Lower lobe of right lung (tissue), 2 donors: Measurements from ENCODE around the gene ACVRL1. TPM values are rescaled to one million over a fixed set of nuclear protein-coding genes. Genes with fewer than 3 reads are reported as not detected.

Experiments used
- ATAC-seq, 2 donors: fragments of 200-7000 bp; cut with Tn5 transposase; one replicate each; pipeline ENCODE4 v1.9.1; 2020 to 2022; ENCODE audit warnings: mild to moderate bottlenecking in 2 of 2, moderate library complexity in 2 of 2
- DNase-seq: peaks from one replicate; pipeline ENCODE4 v3.0.0-alpha.2; 2020
- H3K27ac ChIP-seq: fragments of 200-600 bp; one replicate; pipeline ENCODE4 v1.8.0; 2022
- H3K27me3 ChIP-seq: fragments of 200-600 bp; one replicate; pipeline ENCODE4 v1.8.0; 2022; ENCODE audit warnings: low read depth
- H3K36me3 ChIP-seq: fragments of 200-600 bp; one replicate; pipeline ENCODE4 v1.8.0; 2022; ENCODE audit warnings: mild to moderate bottlenecking
- H3K4me1 ChIP-seq: fragments of 200-600 bp; one replicate; pipeline ENCODE4 v1.8.0; 2022
- H3K4me3 ChIP-seq: fragments of 200-600 bp; one replicate; pipeline ENCODE4 v1.8.0; 2022; ENCODE audit warnings: mild to moderate bottlenecking
- H3K9me3 ChIP-seq: fragments of 200-600 bp; one replicate; pipeline ENCODE4 v1.8.0; 2022
- intact Hi-C: fragments of 100-400 bp; cut with DNase I; formaldehyde crosslinking; loops from one replicate; pipeline ENCODE4 v1.11.0; 2022
- total RNA-seq: library from RNA; stranded (reverse); fragmentation: NEBNext Ultra II Directional; extraction: Animal tissue kit (Norgen Biotek cat#: 25700); gene quantifications from one replicate; pipeline ENCODE4 v1.2.1, GENCODE V29; 2021
- TF ChIP-seq, protein P1 (sequence below): fragments of 200-600 bp; IDR thresholded peaks from one replicate; pipeline ENCODE4 v1.8.0; 2022; ENCODE audit warnings: antibody characterized with exemption, mild to moderate bottlenecking
- donor health status: DM: no; HTN: yes; CAD: no; lungs with severe emphysema.

ACVRL1 gene
- total RNA-seq, 1 donor from 2014 or later, result 242 TPM

- DNase-seq, result no peak
- TF ChIP-seq, protein P1, sequence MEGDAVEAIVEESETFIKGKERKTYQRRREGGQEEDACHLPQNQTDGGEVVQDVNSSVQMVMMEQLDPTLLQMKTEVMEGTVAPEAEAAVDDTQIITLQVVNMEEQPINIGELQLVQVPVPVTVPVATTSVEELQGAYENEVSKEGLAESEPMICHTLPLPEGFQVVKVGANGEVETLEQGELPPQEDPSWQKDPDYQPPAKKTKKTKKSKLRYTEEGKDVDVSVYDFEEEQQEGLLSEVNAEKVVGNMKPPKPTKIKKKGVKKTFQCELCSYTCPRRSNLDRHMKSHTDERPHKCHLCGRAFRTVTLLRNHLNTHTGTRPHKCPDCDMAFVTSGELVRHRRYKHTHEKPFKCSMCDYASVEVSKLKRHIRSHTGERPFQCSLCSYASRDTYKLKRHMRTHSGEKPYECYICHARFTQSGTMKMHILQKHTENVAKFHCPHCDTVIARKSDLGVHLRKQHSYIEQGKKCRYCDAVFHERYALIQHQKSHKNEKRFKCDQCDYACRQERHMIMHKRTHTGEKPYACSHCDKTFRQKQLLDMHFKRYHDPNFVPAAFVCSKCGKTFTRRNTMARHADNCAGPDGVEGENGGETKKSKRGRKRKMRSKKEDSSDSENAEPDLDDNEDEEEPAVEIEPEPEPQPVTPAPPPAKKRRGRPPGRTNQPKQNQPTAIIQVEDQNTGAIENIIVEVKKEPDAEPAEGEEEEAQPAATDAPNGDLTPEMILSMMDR, result no peak
Observed at GRCh38 chr12:51922146-51922545, 14.8 kb downstream of the ACVRL1 start.

GRCh38 chr12:51922762-51923505, 15.6 kb downstream of the ACVRL1 start:
- peak overlapping the region; percentile 78 for H3K27ac ChIP-seq
- H3K36me3 ChIP-seq, result peaks cover 25% of the 10 kb centered on the region
- no peaks in the 10 kb centered on the region for H3K9me3 ChIP-seq
- peaks cover 51% of the 10 kb centered on the region for H3K4me1 ChIP-seq
- no peaks in the 10 kb centered on the region for H3K27me3 ChIP-seq
- intact Hi-C loops, result no loop called here
- peak overlapping the region; percentile 22 for H3K4me3 ChIP-seq
- peak; percentile 70 for DNase-seq
- TF ChIP-seq, protein P1, result no peak
- peak; percentile 73 to 76 for ATAC-seq

More at GRCh38 chr12:51922146-51922545, 14.8 kb downstream of the ACVRL1 start:
- intact Hi-C loops, result no loop called here
- H3K27me3 ChIP-seq, result no peaks in the 10 kb centered on the region
- H3K4me1 ChIP-seq, result peaks cover 58% of the 10 kb centered on the region
- H3K27ac ChIP-seq, result peak overlapping the region; percentile 78
- H3K4me3 ChIP-seq, result no peak overlapping the region
- H3K36me3 ChIP-seq, result peaks cover 31% of the 10 kb centered on the region
- ATAC-seq, result no peak
- no peaks in the 10 kb centered on the region for H3K9me3 ChIP-seq

DNA sequence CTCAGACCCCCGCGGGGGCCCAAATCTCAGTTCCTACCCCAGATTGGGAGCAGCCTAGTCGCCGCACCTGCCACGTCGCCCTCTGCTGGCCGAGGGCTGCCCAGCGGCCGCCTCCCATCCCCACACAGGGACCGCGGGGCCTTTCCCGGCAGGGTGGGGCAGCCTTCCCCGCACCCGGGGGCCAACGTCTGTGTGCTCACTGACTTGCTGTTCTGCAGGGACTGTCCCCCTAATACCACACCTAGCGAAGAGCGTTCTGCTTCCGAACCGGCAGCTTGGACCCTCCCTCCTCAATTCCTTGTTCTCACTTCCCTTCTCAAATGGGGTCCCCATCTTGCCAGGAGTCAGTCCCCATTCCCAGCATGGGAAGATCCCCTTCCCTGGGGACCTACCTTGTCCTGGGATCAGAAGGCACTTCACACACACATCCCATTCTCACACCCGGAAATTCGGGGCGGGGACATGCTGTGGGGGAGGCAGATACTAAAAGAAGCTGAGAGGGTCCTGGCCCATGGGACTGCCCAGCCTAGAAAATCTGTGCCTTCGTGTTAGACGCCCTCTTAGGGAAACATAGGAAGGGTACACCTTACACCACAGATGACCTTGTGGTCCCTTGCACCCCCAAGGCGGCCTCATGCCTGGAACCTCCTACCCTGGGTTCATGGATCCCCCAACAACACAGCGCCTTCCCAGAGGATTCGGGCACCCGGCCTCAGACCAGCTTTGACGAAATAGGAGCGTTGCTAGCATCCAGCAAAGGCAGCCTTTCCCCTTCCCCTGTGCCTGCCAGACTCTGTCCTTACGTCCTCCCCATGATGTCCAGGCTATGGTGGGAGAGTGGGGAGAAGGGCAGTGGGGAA, 16.4 kb downstream of the ACVRL1 start:
- Histone ChIP-seq H3K27ac (peak overlapping the region; percentile 78), H3K9me3 (no peaks in the 10 kb centered on the region), H3K4me1 (peaks cover 48% of the 10 kb centered on the region), H3K4me3 (peak overlapping the region; percentile 22), H3K27me3 (no peaks in the 10 kb centered on the region), H3K36me3 (peaks cover 19% of the 10 kb centered on the region)
- DNase-seq (peak; percentile 77), ATAC-seq (peak; percentile 81)
- TF ChIP-seq, protein P1, result peak; percentile 95
- intact Hi-C loops, result no loop called here

DNA sequence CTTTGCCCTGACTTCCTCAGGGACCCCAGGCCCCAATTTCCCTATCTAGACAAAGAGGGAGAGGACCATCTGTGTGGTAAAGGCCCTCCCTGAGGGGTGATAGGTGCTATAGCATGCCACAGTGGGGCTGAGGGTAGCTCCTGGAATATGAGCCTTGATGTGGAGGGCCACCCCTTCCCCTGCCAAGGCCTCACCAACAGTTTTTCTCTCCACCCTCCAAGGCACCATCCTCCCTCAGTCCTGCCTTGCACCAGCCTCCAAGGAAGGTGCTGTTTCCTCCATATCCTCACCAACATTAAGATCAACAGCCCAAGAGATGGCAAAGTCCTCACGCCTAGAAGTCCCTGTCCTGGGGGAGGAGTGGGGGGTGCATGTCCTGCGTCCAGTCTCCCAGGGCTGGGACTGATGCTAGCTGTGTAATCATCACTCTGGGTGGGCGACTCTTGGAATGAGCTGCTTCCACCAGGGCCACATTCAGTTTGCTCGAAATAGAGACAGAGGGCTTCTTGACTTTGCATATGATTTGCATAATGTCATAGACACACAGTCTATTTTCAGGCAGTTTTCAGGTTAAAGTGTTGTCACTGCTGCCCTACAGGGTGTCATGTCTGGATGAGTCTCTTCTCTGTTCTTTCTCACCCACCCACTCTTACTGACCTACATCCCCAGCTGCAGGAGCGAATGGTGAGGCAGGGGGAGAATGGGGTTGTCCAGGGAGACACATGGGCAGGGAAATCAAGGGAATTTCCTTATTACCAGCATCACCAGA, 17.4 kb downstream of the ACVRL1 start:
- Histone ChIP-seq H3K27ac (peak overlapping the region; percentile 78), H3K9me3 (no peaks in the 10 kb centered on the region), H3K4me3 (no peak overlapping the region), H3K27me3 (no peaks in the 10 kb centered on the region), H3K4me1 (peaks cover 48% of the 10 kb centered on the region), H3K36me3 (peaks cover 11% of the 10 kb centered on the region)
- ATAC-seq (no peak), DNase-seq (no peak)
- TF ChIP-seq, protein P1, result no peak
- intact Hi-C loops, result no loop called here
